Neural cell (in vitro differentiated cells): ENCODE results near the gene S100A12. TPM values are rescaled to one million over a fixed set of nuclear protein-coding genes. Genes with fewer than 3 reads are reported as not detected.
"Not testable (repeated sequence)": the region's sequence is repeated elsewhere in the genome, so short reads cannot be mapped to it uniquely, and the experiment has no call there.

Experiments used
- H2AFZ ChIP-seq: fragments of 200-600, 300-800 bp; sonication (generic), shearing (Covaris generic); 2 replicates; pipeline ENCODE4 v1.6.0; 2014; ENCODE audit warnings: low read depth, mild to moderate bottlenecking, antibody characterized with exemption, low read length, moderate library complexity
- H3F3A ChIP-seq: fragments of 200-600 bp; shearing (Covaris generic); 2 replicates; pipeline ENCODE4 v1.6.1; 2016; ENCODE audit warnings: mild to moderate bottlenecking, moderate library complexity, mixed read lengths, antibody characterized with exemption, low read length; ENCODE audit not compliant: insufficient read depth, poor library complexity, severe bottlenecking
- H3K27ac ChIP-seq: fragments of 200-600, 300-800 bp; sonication (generic), shearing (Covaris generic); 2 replicates; pipeline ENCODE4 v1.5.1; 2014; ENCODE audit warnings: mild to moderate bottlenecking, low read length, moderate library complexity
- H3K27me3 ChIP-seq: fragments of 300-800, 200-600 bp; sonication (generic), shearing (Covaris generic); 2 replicates; pipeline ENCODE4 v1.6.0; 2014; ENCODE audit warnings: mild to moderate bottlenecking, low read depth, low read length, moderate library complexity; ENCODE audit not compliant: insufficient read depth
- H3K36me3 ChIP-seq: fragments of 300-800, 200-600 bp; sonication (generic), shearing (Covaris generic); 2 replicates; pipeline ENCODE4 v1.5.1; 2014; ENCODE audit warnings: mild to moderate bottlenecking, antibody characterized with exemption, low read length, moderate library complexity; ENCODE audit not compliant: insufficient read depth
- H3K4me2 ChIP-seq: fragments of 300-800, 200-600 bp; sonication (generic), shearing (Covaris generic); 2 replicates; pipeline ENCODE4 v1.6.0; 2014; ENCODE audit warnings: mild to moderate bottlenecking, low read length
- H3K4me3 ChIP-seq: fragments of 300-800, 200-600 bp; sonication (generic), shearing (Covaris generic); 2 replicates; pipeline ENCODE4 v1.5.1; 2014; ENCODE audit warnings: mild to moderate bottlenecking, low read length, moderate library complexity
- H3K79me2 ChIP-seq: fragments of 200-600 bp; shearing (Covaris generic); replicated peaks from 2 replicates; pipeline ENCODE4 v1.6.0; 2014; ENCODE audit warnings: mild to moderate bottlenecking, low read length, moderate library complexity; ENCODE audit not compliant: insufficient read depth
- H3K9ac ChIP-seq: fragments of 300-800, 200-600 bp; sonication (generic), shearing (Covaris generic); 2 replicates; pipeline ENCODE4 v1.6.1; 2016; ENCODE audit warnings: mild to moderate bottlenecking, low read length, mixed read lengths
- H3K9me2 ChIP-seq: fragments of 200-600 bp; shearing (Covaris generic); 2 replicates; pipeline ENCODE4 v1.6.1; 2016; ENCODE audit warnings: mild to moderate bottlenecking, low read length, mixed read lengths; ENCODE audit not compliant: insufficient read depth
- H3K9me3 ChIP-seq: fragments of 200-600, 300-800 bp; sonication (generic), shearing (Covaris generic); 2 replicates; pipeline ENCODE4 v1.6.1; 2016; ENCODE audit warnings: mild to moderate bottlenecking, mixed run types, low read length, moderate library complexity, mixed read lengths
- H4K20me1 ChIP-seq: fragments of 200-600 bp; shearing (Covaris generic); 2 replicates; pipeline ENCODE4 v1.6.1; 2016; ENCODE audit warnings: mild to moderate bottlenecking, mixed run types; ENCODE audit not compliant: insufficient read depth
- EP300 ChIP-seq: fragments of 450-650 bp; conservative IDR thresholded peaks from 2 replicates; pipeline ENCODE4 v1.6.1; 2014; ENCODE audit warnings: antibody characterized with exemption, mild to moderate bottlenecking, moderate library complexity; ENCODE audit not compliant: poor library complexity, severe bottlenecking
- EZH2 ChIP-seq: fragments of 200-600, 300-800 bp; shearing (Covaris generic), sonication (generic); IDR thresholded peaks from 2 replicates; pipeline ENCODE4 v1.6.1; 2014; ENCODE audit warnings: antibody characterized with exemption, low read length, borderline replicate concordance, mild to moderate bottlenecking; ENCODE audit not compliant: insufficient read depth, poor library complexity, severe bottlenecking
- MXI1 ChIP-seq: fragments of 450-650 bp; conservative IDR thresholded peaks from 2 replicates; pipeline ENCODE4 v1.6.1; 2014; ENCODE audit warnings: antibody characterized with exemption, mild to moderate bottlenecking; ENCODE audit not compliant: poor library complexity, severe bottlenecking
- POLR2AphosphoS5 ChIP-seq: IDR thresholded peaks from 2 replicates; pipeline ENCODE4 v1.6.1; 2012
- RAD21 ChIP-seq: fragments of 450-650 bp; conservative IDR thresholded peaks from 2 replicates; pipeline ENCODE4 v1.6.1; 2014; ENCODE audit warnings: antibody characterized with exemption, mild to moderate bottlenecking, moderate library complexity
- SMC3 ChIP-seq: fragments of 450-650 bp; conservative IDR thresholded peaks from 2 replicates; pipeline ENCODE4 v1.6.1; 2014; ENCODE audit warnings: antibody characterized with exemption, mild to moderate bottlenecking, moderate library complexity; ENCODE audit not compliant: poor library complexity
- TAF1 ChIP-seq: IDR thresholded peaks from 2 replicates; pipeline ENCODE4 v1.6.1; 2012; ENCODE audit warnings: low read depth
- polyA plus RNA-seq: library from polyadenylated mRNA; depleted of rRNA; stranded (reverse); fragments of >200 nt; gene quantifications from 2 replicates; pipeline ENCODE4 v1.2.3, GENCODE V29; 2014
- TF ChIP-seq, protein P1 (sequence below): fragments of 450-650 bp; IDR thresholded peaks from 2 replicates; pipeline ENCODE4 v1.5.1; 2014; ENCODE audit warnings: antibody characterized with exemption, mild to moderate bottlenecking, moderate library complexity; ENCODE audit not compliant: poor library complexity, severe bottlenecking
- TF ChIP-seq, protein P2 (sequence below): IDR thresholded peaks from 2 replicates; pipeline ENCODE4 v1.6.1; 2012; ENCODE audit warnings: borderline replicate concordance

S100A12 gene
- polyA plus RNA-seq, 1 donor from 2014 or later, result not detected

DNA sequence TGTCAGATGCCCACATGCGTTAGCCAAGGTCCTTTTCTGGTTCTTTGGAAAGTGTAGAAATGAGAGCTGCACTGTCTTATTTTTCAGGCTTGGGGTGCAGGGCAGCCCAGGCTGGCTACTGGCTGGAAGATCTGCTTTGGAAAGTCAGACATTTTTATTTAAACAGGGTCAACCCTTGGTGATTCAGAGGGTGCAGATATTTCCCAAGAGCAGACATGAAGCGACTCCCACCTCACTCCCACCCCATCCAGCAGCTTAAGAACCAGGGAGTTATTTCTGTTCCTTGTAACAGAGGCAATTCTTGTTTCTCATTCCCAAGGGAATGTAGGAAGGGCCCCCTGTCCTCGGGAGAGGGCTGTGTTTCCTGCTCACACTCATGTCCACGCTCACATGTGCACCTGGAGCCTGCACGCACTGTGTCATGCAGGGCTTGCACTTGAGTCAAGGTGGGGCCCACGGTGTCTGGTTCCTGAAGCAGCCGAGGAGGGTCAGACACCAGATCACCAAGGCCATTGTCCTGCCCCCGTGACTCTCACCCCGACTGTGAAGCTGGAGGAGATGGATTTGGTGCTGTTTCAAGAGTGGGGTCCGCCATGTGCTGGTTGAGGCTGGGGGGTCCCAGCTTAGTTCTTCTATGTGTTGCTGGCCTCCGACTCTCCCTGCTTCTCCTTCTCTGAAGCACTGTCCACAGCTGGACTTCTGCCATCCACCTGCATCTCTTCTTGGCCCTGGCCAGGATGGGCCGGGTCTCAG is 41.9 kb upstream of the S100A12 start (continued):
- TF ChIP-seq MXI1, result no peak

DNA sequence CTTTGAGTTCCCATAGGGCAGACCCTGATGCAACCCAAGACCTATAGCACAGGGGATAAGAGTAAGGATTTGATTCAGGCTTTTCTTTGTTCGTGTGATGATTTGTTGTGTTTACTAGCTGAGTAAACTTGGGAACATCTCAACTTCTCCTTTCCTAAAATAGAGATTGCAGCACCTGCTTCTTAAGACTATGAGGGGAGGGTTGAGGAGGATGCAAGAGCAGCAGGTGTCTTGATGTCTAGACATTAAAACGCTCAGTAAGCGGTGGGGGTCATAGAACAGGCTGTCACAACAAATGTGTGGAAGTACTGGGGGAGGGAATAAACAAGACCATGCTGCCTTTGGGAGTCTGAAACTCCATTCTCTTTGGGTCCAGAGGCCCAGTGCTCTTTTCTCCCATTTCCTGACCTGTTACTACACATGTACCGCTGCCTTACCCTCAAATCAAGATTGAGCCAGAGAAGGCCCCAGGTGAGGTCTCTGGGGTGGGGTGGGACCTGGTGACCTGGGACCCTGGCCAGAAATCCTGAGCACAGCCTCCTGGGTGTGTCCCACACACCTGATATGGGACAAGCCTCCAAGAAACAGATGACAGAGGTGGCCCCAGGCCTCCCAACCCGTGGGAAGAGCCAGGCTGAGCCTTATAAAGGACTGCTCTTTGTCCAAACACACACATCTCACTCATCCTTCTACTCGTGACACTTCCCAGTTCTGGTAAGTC is 40.6 kb upstream of the S100A12 start, which contains the start of gene S100A7A:
Gene S100A7A, plus strand, starts transcription at position 671 of the 721 bp plus-strand sequence. CDS start 1,563 bp downstream, outside the sequence.
- H3K9ac ChIP-seq, result no peak within 1 kb of the TSS
- H3F3A ChIP-seq, result no peaks in the 10 kb centered on the region
- peaks cover 7% of the 10 kb centered on the region for H3K27me3 ChIP-seq
- H4K20me1 ChIP-seq, result no peaks in the 10 kb centered on the region
- no peak within 1 kb of the TSS for H3K4me2 ChIP-seq
- H3K36me3 ChIP-seq, result no peaks in the 10 kb centered on the region
- H3K79me2 ChIP-seq, result no peaks in the 10 kb centered on the region
- H3K27ac ChIP-seq, result no peak within 1 kb of the TSS
- no peak for TF ChIP-seq TAF1
- no peak for TF ChIP-seq RAD21
- TF ChIP-seq EP300, result no peak
- no peak for TF ChIP-seq EZH2
- TF ChIP-seq, protein P1, sequence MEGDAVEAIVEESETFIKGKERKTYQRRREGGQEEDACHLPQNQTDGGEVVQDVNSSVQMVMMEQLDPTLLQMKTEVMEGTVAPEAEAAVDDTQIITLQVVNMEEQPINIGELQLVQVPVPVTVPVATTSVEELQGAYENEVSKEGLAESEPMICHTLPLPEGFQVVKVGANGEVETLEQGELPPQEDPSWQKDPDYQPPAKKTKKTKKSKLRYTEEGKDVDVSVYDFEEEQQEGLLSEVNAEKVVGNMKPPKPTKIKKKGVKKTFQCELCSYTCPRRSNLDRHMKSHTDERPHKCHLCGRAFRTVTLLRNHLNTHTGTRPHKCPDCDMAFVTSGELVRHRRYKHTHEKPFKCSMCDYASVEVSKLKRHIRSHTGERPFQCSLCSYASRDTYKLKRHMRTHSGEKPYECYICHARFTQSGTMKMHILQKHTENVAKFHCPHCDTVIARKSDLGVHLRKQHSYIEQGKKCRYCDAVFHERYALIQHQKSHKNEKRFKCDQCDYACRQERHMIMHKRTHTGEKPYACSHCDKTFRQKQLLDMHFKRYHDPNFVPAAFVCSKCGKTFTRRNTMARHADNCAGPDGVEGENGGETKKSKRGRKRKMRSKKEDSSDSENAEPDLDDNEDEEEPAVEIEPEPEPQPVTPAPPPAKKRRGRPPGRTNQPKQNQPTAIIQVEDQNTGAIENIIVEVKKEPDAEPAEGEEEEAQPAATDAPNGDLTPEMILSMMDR, result no peak
- no peak for TF ChIP-seq SMC3
- TF ChIP-seq POLR2AphosphoS5, result no peak
- no peak for TF ChIP-seq MXI1
- TF ChIP-seq, protein P2, sequence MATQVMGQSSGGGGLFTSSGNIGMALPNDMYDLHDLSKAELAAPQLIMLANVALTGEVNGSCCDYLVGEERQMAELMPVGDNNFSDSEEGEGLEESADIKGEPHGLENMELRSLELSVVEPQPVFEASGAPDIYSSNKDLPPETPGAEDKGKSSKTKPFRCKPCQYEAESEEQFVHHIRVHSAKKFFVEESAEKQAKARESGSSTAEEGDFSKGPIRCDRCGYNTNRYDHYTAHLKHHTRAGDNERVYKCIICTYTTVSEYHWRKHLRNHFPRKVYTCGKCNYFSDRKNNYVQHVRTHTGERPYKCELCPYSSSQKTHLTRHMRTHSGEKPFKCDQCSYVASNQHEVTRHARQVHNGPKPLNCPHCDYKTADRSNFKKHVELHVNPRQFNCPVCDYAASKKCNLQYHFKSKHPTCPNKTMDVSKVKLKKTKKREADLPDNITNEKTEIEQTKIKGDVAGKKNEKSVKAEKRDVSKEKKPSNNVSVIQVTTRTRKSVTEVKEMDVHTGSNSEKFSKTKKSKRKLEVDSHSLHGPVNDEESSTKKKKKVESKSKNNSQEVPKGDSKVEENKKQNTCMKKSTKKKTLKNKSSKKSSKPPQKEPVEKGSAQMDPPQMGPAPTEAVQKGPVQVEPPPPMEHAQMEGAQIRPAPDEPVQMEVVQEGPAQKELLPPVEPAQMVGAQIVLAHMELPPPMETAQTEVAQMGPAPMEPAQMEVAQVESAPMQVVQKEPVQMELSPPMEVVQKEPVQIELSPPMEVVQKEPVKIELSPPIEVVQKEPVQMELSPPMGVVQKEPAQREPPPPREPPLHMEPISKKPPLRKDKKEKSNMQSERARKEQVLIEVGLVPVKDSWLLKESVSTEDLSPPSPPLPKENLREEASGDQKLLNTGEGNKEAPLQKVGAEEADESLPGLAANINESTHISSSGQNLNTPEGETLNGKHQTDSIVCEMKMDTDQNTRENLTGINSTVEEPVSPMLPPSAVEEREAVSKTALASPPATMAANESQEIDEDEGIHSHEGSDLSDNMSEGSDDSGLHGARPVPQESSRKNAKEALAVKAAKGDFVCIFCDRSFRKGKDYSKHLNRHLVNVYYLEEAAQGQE, result no peak
- no peaks in the 10 kb centered on the region for H3K9me3 ChIP-seq
- no peak within 1 kb of the TSS for H3K4me3 ChIP-seq
- H3K9me2 ChIP-seq, result no peaks in the 10 kb centered on the region
- no peak within 1 kb of the TSS for H2AFZ ChIP-seq

DNA sequence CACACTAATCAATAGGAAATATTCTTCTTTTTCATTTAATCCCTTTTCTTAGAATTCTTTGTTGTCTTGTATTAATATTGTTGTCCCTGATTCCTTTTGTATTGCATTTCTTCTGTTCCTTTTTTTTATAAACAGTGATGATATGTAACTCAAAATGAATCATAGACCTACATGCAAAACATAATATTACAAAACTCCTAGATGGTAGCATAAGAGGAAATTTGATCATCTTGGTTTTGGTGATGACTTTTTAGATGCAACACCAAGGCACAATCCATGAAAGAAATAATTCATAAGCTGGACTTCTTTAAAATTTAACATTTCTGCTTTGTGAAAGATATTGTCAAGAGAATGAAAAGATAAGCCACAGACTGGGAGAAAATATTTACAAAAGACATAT is 38.5 kb upstream of the S100A12 start:
- H3K4me3 ChIP-seq, H4K20me1 ChIP-seq, H2AFZ ChIP-seq, H3K27ac ChIP-seq, H3K79me2 ChIP-seq, H3K9me2 ChIP-seq, H3K27me3 ChIP-seq, H3K9me3 ChIP-seq, H3K36me3 ChIP-seq, H3F3A ChIP-seq, H3K9ac ChIP-seq, H3K4me2 ChIP-seq: not testable (repeated sequence)

DNA sequence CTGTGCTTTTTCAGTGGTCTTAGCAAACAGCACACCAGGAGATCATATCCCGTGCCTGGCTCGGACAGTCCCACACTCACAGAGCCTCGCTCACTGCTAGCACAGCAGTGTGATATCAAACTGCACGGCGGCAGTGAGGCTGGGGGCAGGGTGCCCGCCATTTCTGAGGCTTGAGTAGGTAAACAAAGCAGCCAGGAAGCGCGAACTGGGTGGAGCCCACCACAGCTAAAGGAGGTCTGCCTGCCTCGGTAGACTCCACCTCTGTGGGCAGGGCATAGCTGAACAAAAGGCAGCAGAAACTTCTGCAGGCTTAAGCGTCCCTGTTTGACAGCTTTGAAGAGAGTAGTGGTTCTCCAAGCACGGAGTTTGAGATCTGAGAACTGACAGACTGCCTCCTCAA is 31.9 kb upstream of the S100A12 start:
- not testable (repeated sequence) for H2AFZ ChIP-seq

DNA sequence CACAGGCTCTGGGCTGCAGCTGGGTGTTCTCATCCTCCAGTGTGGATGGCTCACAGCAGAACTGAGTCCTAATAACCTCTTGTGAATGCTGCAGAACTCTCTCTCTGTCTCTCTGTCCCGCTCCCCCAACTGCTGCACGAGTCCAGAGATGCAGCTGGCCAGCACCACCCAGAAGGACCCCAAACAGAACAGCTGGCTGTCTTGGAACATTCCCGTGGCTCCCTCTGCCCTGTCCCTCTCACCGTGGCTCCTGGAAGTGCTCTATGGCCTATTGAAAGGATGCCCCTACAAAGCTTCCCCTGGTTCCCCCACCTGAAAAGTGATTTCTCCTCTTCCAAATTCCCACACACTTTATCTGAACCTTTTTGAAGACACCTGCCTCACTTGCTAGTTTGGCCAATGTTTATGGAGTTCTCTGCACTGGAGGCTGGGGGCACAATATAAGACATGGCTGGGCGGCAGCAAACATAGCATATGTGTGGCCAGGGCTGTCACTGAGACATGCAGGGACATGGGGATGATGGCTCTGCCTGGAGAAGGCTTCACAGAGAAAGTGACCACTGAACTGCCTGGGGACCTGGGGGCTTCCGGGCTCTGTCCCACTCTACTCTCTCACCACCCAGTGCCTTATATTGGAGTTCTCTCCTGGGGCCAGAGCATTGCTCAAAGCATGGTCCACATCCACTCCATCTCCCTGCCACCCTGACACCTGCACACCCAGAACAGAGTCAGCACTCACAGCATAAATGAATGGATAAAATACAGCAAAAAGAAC is 30.6 kb upstream of the S100A12 start:
- H3K27ac ChIP-seq, H3K4me3 ChIP-seq, H3K9ac ChIP-seq, H3K79me2 ChIP-seq, H3K36me3 ChIP-seq, H2AFZ ChIP-seq, H3F3A ChIP-seq, H3K9me3 ChIP-seq, H4K20me1 ChIP-seq, H3K4me2 ChIP-seq, H3K9me2 ChIP-seq, H3K27me3 ChIP-seq: not testable (repeated sequence)

More for the DNA sequence above, 31.9 kb upstream of the S100A12 start:
- H3K27ac ChIP-seq, H3K9ac ChIP-seq, H4K20me1 ChIP-seq, H3K9me2 ChIP-seq, H3K79me2 ChIP-seq, H3K9me3 ChIP-seq, H3K27me3 ChIP-seq, H3K36me3 ChIP-seq, H3K4me3 ChIP-seq, H3F3A ChIP-seq, H3K4me2 ChIP-seq: not testable (repeated sequence)
